SH-SY5Y (cell line): ENCODE data around the gene ABCC9.

ENCODE experiments used
- GATA2 ChIP-seq: IDR thresholded peaks from 2 replicates; pipeline ENCODE4 v1.6.1; 2011; ENCODE audit warnings: mild to moderate bottlenecking, low read depth, low read length
- GATA3 ChIP-seq: IDR thresholded peaks from 2 replicates; pipeline ENCODE4 v1.6.1; 2011; ENCODE audit warnings: low read depth, mild to moderate bottlenecking, low read length, moderate library complexity

GRCh38 chr12:21764065-21764464 is 177.2 kb downstream of the ABCC9 start:
- TF ChIP-seq GATA2 (no peak), GATA3 (no peak)
